ENCODE results near the gene MRPS18A.

Gene MRPS18A

DNA sequence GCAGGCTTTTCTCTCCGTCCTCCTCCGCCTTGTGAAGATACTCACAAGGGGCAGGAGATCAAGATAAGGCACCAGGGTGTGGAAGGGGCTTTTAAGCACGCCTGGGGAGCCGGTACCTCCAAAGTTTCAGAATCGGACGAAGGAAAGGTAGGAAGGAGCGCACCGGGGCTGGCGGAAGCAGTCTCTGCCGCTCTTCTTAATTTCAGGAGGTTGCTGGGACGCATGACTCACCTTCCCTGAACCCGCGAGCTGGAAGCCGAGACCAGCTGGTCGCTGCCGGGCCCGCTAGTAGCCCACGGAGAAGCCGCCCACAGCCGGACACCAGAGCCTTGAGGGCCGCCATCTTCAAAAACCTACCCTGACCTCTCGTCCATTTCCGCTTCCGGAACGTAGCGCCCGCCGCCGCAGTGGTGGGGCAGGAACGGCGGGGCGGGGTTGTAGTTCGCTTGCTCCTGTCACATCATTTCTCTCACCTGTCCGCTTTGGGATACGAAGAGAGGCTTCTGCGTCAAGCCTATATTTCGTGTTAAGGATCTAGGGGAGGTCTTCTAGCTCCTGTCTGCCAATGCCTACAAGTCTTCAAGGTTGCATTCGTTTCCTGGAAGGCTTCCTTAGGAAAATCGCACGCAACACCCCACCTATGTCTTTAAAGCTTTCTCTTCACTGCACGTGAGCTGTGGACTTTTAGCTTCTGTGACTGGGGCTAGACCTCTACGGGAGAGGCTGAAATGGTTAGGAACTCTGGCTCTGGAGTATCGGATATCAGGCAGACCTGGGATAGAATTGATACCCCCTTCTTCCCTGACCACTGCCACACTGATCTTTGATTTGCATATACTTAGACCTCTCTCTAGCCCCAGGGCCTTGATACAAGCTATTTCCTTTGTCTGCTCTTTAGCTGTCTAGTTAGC lies at the start of gene MRPS18A:
Gene MRPS18A, minus strand, starts transcription at position 355 of the 911 bp plus-strand sequence. Its CDS starts 12 bp downstream, at position 343.
- peak; percentile 83 to 88 for DNase-seq

DNA sequence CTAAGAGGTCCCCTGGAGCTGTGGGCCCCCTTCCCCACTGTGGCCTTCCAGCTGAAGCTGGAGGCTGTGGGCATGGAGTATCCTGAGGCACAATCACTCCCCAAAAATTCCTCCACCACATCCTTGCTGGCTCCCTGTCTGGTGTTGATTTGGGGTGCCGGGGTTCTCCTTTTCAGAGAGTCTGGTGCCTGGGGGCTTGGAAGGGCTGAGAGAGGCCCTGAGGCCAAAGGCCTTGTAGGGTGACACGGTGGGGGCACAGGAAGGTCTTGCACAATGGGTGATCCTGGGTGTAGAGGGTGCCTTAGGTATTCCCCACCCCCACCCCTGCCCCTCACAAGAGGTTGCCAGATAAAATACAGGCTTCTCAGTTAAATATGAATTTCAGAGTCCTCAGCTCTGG lies 49.3 kb upstream of the MRPS18A start:
- DNase-seq: no peak

GRCh38 chr6:43736211-43736786 lies 48.7 kb upstream of the MRPS18A start:
- no peak for DNase-seq

DNA sequence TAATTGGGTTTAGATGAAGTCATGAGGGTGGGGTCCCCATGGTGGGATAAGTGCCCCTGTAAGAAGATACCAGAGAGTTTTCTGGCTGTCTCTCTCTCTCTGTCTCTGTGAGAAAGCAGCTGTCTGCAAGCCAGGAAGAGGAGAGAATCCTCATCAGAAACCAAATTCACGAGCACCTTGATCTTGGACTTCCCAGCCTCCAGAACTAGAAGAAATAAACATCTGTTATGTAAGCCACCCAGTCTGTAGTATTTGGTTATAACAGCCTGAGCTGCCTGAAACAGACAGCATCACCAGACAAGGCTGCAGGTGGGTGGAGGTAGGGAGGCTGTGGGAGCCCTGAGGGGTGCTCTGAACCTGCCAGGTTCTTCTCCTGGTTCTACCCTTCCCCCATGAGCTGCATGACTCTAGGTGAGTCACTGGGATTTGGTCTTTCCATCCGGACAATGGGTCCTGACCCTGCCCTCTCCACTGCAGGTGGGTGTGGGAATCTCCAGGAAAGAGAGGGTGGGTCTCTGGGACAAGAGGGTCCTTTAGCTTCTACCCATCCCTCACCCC lies 48.1 kb upstream of the MRPS18A start:
- DNase-seq: no peak

DNA sequence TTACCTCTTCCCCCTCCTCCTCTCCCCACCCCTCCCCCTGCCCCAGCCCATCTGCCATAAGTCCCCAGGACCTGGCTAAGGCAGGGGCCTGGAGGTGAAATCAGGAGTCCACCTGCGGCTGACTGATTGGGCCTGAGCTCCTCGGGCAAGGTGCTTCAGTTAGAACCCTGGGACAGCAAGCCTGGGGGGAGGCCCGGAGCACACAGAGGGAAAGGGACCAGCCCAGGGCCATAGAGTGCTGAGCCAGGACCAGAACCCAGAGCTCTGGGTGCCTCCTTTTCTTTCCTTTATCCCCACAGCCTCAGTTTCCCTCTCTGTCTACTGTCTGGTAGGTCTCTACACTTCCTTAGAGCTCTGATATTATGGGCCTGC lies 46.7 kb upstream of the MRPS18A start:
- DNase-seq: no peak

DNA sequence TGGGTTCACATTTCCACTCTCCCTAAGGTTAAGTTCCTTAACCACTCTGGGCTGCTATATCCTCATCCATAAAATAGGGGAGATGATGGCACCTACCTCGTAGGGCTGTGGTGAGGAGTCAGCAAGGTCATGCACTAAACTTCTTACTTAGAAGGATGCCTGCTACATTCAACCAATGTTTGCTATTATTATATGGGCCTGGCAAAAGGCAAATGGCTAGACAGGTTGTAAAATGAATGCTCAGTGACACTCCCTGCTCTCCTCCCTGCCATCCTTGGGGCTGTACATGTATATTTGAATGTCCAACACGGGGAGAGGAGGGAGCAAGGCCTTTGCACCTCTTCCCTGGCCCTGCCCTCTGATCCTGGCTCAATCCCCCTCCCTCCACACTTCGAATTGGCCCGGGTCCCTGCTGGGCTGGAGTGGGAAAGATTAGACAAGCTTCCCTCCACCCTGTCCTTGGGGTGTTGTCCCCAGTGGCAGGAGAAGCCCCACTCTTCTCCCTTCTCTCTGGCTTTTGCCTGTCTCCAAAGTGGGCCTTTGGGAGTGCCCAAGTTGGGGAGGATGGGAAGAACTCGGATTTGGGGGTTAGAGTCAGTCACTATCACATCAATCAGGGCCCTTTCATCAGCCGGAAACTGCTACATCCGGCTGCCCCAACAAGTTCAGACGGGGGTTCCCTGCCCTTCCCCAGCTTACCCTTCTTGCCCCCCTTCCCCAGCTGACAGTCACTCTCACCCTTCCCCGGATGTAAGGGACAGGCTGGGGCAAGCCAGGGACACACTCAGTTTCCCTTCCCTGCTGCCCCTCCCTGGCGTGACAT lies 46.1 kb upstream of the MRPS18A start:
- peak; percentile 28 to 41 for DNase-seq

GRCh38 chr6:43730634-43731033 lies 43.0 kb upstream of the MRPS18A start:
- DNase-seq: no peak

- no peak for DNase-seq
These were observed 41.9 kb upstream of the MRPS18A start for GRCh38 chr6:43729537-43729936.

DNA sequence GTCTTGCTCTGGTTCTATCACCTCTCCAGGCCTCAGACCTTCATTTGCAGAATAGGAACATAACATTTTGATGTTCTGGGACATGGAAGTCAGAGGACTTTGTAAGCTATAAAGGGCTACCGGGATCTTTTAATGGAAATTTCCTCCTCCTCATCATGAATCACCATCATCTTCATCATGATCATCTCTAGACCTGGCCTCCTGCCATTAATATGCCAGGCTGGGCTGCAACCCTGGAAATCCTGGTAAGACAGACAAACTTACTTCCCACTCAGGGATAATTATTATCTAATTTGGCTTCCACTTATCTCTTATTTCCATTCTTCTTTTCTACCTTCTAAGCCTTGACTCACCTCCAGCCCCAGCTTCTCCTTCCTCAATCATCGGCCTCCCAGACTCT lies 41.0 kb upstream of the MRPS18A start:
- no peak for DNase-seq

DNA sequence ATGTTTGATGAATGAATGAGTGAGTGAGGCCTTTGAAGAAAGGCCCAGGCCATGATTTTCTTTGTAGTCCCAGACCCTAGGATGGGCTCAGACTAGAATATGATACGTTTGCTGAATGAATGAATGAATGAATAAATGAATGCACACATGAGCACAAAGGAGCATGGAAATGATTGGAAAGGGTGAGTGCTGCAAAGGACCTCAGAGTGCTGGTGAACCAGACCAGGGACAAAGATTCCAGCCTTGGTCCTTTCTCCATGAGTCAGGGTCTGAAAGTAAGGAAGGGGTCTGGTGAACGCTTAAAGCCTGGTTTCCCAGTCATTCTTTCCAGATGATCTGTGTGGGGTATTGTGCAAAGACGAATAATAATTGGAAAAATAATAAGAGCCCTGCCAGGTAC lies 40.0 kb upstream of the MRPS18A start:
- DNase-seq: no peak

DNA sequence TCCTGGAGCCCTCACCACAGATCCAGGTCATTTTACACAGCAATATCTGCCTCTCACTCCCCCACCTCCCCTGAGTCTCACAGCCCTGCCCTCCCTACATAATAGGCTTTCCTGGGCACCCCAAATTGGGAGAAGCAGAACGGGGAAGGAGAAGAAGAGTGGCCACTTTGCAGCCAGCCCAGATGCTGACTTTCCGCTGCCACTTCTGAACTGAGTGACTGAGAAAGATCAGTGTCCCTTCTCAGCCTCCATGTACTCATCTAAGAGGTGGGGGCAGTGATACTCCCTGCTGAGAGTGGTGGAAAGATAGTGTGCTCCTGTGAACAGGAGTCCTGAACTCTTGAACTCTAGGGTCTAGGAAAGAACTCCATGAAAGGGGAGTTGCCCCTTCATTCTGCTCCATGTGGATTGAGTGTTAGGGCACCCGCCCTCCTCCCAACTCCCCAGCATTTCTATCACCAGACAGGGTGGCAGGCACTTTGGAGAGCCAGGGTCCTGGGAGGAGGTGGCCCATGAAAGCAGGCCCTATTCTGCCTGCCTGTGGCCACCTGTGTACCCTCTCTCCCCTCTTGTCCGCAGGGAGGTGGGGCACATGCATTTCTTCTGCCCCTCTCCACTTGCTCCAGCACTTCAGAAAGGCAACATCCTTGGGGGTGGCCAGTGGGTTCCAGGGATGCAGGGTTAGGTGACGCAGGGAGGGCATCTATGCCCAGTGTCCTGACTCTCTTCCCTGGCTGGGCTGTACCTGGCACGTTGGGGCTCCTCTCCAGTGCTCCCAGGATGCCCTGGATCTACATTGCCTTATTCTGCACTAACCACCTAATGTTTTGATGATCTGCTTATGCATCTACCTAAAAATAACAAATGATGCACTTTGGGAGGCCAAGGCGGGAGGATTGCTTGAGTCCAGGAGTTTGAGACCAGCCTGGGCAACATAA lies 38.3 kb upstream of the MRPS18A start:
- DNase-seq: no peak

- peak; percentile 80 to 82 for DNase-seq
These were observed 37.5 kb upstream of the MRPS18A start for GRCh38 chr6:43724914-43725642.

- no peak for DNase-seq
These were observed 36.8 kb upstream of the MRPS18A start for GRCh38 chr6:43724354-43724753.

DNA sequence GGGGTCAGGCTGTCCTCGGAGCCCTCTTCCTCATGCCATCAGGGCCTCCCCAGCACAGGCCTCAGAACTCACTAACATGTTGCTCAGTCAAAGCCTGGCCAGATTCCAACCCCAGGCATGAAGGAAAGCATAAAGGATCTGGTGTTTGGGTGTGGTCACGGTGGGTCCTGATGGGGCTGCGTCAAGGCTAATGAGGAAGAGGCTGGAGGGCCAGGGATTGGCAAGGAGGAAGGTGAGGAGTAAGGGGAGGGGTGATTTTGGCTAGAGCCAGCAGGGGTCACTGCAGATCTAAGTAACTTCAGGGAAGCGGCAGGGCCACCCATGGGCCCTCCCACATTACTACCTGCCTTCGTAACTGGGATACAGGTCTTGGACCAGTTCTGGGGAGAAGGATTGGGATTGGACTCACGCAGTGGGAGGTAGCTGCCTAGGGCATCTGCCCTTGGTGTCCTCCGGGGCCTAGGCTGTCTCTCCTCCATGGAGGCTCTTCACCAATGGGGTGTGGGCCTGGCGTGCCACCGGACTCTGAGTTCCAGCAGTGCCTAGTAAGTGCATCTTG lies 36.2 kb upstream of the MRPS18A start:
- DNase-seq: peak; percentile 77 to 78

DNA sequence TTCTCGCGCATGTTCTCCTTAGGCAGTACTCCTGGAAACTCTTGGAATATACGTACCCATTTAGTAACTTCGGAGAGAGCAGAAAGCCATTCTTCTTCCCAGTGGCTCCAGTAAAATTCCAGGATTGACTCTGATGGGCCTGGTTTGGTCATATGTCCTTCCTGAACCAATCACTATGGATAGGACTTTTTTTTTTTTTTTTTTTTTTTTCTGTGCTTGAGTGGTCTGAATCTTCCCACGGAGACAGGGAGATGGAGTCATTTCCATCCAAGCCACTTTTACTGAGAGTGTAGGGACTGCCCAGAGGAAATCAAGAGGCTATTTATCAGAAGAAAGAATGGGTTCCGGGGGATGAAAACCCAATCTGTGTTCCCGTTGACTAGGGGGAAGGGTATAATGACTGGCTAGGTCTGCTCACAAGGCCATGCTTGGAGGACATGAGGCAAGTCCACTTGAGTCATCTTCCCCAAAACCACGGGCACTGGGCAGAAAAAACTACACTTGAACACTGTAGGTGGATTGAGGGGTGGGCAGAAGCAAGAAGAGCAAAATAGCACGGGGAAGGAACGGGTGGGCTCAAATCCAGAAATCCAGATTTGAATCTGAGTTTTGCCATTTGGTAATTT lies 35.4 kb upstream of the MRPS18A start:
- DNase-seq: no peak

DNA sequence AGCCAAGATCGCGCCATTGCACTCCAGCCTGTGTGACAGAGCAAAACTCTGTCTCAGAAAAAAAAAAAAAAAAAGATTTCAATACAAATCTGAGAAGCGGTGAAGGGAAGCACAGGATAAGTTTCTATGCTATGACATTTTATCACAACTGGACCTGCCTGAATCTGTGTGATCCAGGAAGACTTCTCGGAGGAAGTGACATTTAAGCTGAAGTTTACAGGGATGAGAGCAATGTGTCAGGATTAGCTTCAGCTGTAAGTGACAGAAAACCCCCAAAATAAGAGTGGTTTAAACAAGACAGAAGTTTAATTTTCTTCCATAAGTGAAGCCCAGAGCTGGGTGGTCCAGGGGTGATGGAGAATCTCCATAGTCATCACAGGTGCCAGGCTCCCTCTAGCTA lies 33.4 kb upstream of the MRPS18A start:
- DNase-seq: no peak

GRCh38 chr6:43719511-43719910 lies 31.9 kb upstream of the MRPS18A start:
- no peak for DNase-seq

- DNase-seq: no peak
These were observed 31.0 kb upstream of the MRPS18A start for GRCh38 chr6:43718387-43719105.

- no peak for DNase-seq
These were observed 30.2 kb upstream of the MRPS18A start for GRCh38 chr6:43717822-43718221.

GRCh38 chr6:43717389-43717788 lies 29.8 kb upstream of the MRPS18A start:
- no peak for DNase-seq

Measured in stimulated activated CD4-positive, alpha-beta T cell treated with anti-CD3 and anti-CD28 coated beads, Interleukin-2, amount 100 ng/mL, for 24 hours (primary cell).